Mesenchymal stem cell (in vitro differentiated cells and primary cell): ENCODE results near the gene PRDM2.

ENCODE experiments used
- DNase-seq: peaks from one replicate; pipeline ENCODE4 v3.0.0-alpha.2; 2013
- H2AFZ ChIP-seq: one replicate; pipeline ENCODE4 v1.6.1; 2013; ENCODE audit warnings: low read depth, mild to moderate bottlenecking, control low read depth, inconsistent platforms, low read length, moderate library complexity
- H2AK5ac ChIP-seq: 2 replicates; pipeline ENCODE4 v1.6.1; 2013; ENCODE audit warnings: low read length, moderate library complexity, mild to moderate bottlenecking, inconsistent platforms; ENCODE audit not compliant: severe bottlenecking
- H2BK120ac ChIP-seq: one replicate; pipeline ENCODE4 v1.6.1; 2013; ENCODE audit warnings: low read depth, mild to moderate bottlenecking, inconsistent platforms, low read length, moderate library complexity
- H2BK12ac ChIP-seq, 2 experiments: one replicate each; pipeline ENCODE4 v1.6.1; 2013; ENCODE audit warnings: inconsistent platforms in 2 of 2, low read length in 2 of 2, mild to moderate bottlenecking in 2 of 2, moderate library complexity in 2 of 2, control low read depth in 1 of 2
- H2BK15ac ChIP-seq: one replicate; pipeline ENCODE4 v1.6.1; 2013; ENCODE audit warnings: mild to moderate bottlenecking, low read depth, inconsistent platforms; ENCODE audit not compliant: poor library complexity, severe bottlenecking
- H2BK5ac ChIP-seq: 2 replicates; pipeline ENCODE4 v1.6.1; 2013; ENCODE audit warnings: low read depth, mild to moderate bottlenecking, low read length, control low read depth, inconsistent platforms; ENCODE audit not compliant: poor library complexity, severe bottlenecking
- H3K14ac ChIP-seq, 2 experiments: one replicate each; pipeline ENCODE4 v1.6.1; 2013; ENCODE audit warnings: inconsistent platforms in 2 of 2, low read length in 2 of 2, control low read depth in 1 of 2, mild to moderate bottlenecking in 1 of 2, moderate library complexity in 1 of 2
- H3K18ac ChIP-seq, 2 experiments: one replicate each; pipeline ENCODE4 v1.6.1; 2013; ENCODE audit warnings: inconsistent platforms in 2 of 2, low read length in 2 of 2, control low read depth in 1 of 2, low read depth in 1 of 2, mild to moderate bottlenecking in 1 of 2
- H3K23ac ChIP-seq, 2 experiments: one replicate each; pipeline ENCODE4 v1.6.1; 2013; ENCODE audit warnings: inconsistent platforms in 2 of 2, low read length in 2 of 2, mild to moderate bottlenecking in 2 of 2, moderate library complexity in 2 of 2, control low read depth in 1 of 2
- H3K27ac ChIP-seq: 2 replicates; pipeline ENCODE4 v1.5.1; 2013; ENCODE audit warnings: mild to moderate bottlenecking, moderate library complexity, low read length, control low read depth, inconsistent platforms; ENCODE audit not compliant: poor library complexity, severe bottlenecking
- H3K27me3 ChIP-seq, 2 experiments: 2 replicates each; pipeline versions ENCODE4 v1.6.1 to v1.7.0; 2013; ENCODE audit warnings: low read length in 2 of 2, mild to moderate bottlenecking in 2 of 2, moderate library complexity in 2 of 2, control low read depth in 1 of 2, inconsistent platforms in 1 of 2; ENCODE audit not compliant: control insufficient read depth in 1 of 2, insufficient read depth in 1 of 2
- H3K36me3 ChIP-seq, 2 experiments: 2 replicates each; pipeline versions ENCODE4 v1.6.1 to v1.7.0; 2013; ENCODE audit warnings: low read length in 2 of 2, control low read depth in 1 of 2, inconsistent platforms in 1 of 2, low read depth in 1 of 2, mild to moderate bottlenecking in 1 of 2; ENCODE audit not compliant: insufficient read depth in 2 of 2, control insufficient read depth in 1 of 2
- H3K4ac ChIP-seq, 2 experiments: one replicate each; pipeline ENCODE4 v1.6.1; 2013; ENCODE audit warnings: inconsistent platforms in 2 of 2, low read length in 2 of 2, mild to moderate bottlenecking in 2 of 2, moderate library complexity in 2 of 2, control low read depth in 1 of 2, low read depth in 1 of 2
- H3K4me1 ChIP-seq: 2 replicates; pipeline ENCODE4 v1.6.1; 2013; ENCODE audit warnings: low read depth, low read length, control low read depth; ENCODE audit not compliant: control insufficient read depth, insufficient read depth
- H3K4me2 ChIP-seq: 2 replicates; pipeline ENCODE4 v1.6.1; 2013; ENCODE audit warnings: low read length, mild to moderate bottlenecking, inconsistent platforms; ENCODE audit not compliant: poor library complexity, severe bottlenecking
- H3K4me3 ChIP-seq, 2 experiments: 2 replicates each; pipeline versions ENCODE4 v1.5.1 to v1.7.0; 2013; ENCODE audit warnings: low read length in 2 of 2, mild to moderate bottlenecking in 2 of 2, control low read depth in 1 of 2, low read depth in 1 of 2; ENCODE audit not compliant: insufficient read depth in 1 of 2
- H3K79me1 ChIP-seq: replicated peaks from 2 replicates; pipeline ENCODE4 v1.6.1; 2013; ENCODE audit warnings: mild to moderate bottlenecking, control low read depth, low read length, inconsistent platforms; ENCODE audit not compliant: poor library complexity, severe bottlenecking
- H3K9ac ChIP-seq: 2 replicates; pipeline ENCODE4 v1.7.0; 2013; ENCODE audit warnings: mild to moderate bottlenecking, low read length, moderate library complexity
- H3K9me3 ChIP-seq: 2 replicates; pipeline ENCODE4 v1.7.0; 2013; ENCODE audit warnings: mild to moderate bottlenecking, low read length; ENCODE audit not compliant: control insufficient read depth
- H4K8ac ChIP-seq: one replicate; pipeline ENCODE4 v1.6.1; 2013; ENCODE audit warnings: inconsistent platforms, mild to moderate bottlenecking, low read length, moderate library complexity
- H4K91ac ChIP-seq: one replicate; pipeline ENCODE4 v1.6.1; 2013; ENCODE audit warnings: mild to moderate bottlenecking, low read length, inconsistent platforms
- WGBS: methylation state at CpG from one replicate; pipeline ENCODE4 v1.1.7; 2013; ENCODE audit warnings: mixed read lengths; 5-methylcytosine and 5-hydroxymethylcytosine counted together

PRDM2 gene

DNA sequence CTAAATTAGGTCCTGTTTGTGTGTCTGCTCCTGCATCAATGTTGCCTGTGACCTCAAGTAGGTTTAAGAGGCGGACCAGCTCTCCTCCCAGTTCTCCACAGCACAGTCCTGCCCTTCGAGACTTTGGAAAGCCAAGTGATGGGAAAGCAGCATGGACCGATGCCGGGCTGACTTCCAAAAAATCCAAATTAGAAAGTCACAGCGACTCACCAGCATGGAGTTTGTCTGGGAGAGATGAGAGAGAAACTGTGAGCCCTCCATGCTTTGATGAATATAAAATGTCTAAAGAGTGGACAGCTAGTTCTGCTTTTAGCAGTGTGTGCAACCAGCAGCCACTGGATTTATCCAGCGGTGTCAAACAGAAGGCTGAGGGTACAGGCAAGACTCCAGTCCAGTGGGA is 79.9 kb downstream of the PRDM2 start:
- Histone ChIP-seq H4K91ac (no peak overlapping the region), H3K4me3 (no peak overlapping the region), H3K27ac (no peak overlapping the region), H3K9ac (no peak overlapping the region), H2BK120ac (no peak overlapping the region), H3K4ac (no peak overlapping the region), H2AK5ac (no peak overlapping the region), H3K9me3 (no peaks in the 10 kb centered on the region), H3K27me3 (no peaks in the 10 kb centered on the region), H3K4me2 (no peak overlapping the region), H3K18ac (no peak overlapping the region), H3K14ac (no peak overlapping the region), H3K36me3 (peaks cover 39 to 73% of the 10 kb centered on the region in 2 experiments), H4K8ac (no peak overlapping the region), H2BK5ac (no peak overlapping the region), H3K4me1 (peaks cover 17% of the 10 kb centered on the region), H2AFZ (no peak overlapping the region), H3K23ac (no peak overlapping the region), H2BK15ac (no peak overlapping the region), H2BK12ac (no peak overlapping the region), H3K79me1 (peaks cover 39% of the 10 kb centered on the region)
- WGBS, result 99% methylated on average over 6 of the region's 6 CpGs
- no peak for DNase-seq

DNA sequence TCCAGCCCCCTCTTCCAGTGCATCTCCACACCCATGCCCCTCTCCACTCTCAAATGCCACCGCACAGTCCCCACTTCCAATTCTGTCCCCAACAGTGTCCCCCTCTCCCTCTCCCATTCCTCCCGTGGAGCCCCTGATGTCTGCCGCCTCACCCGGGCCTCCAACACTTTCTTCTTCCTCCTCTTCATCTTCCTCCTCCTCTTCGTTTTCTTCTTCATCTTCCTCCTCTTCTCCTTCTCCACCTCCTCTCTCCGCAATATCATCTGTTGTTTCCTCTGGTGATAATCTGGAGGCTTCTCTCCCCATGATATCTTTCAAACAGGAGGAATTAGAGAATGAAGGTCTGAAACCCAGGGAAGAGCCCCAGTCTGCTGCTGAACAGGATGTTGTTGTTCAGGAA is 80.8 kb downstream of the PRDM2 start:
- Histone ChIP-seq H3K79me1 (peaks cover 37% of the 10 kb centered on the region), H3K4ac (no peak overlapping the region), H3K27ac (no peak overlapping the region), H3K4me1 (peaks cover 18% of the 10 kb centered on the region), H3K4me2 (no peak overlapping the region), H2AFZ (no peak overlapping the region), H3K9me3 (no peaks in the 10 kb centered on the region), H4K91ac (no peak overlapping the region), H2BK5ac (no peak overlapping the region), H2BK12ac (no peak overlapping the region), H3K14ac (no peak overlapping the region), H2BK15ac (no peak overlapping the region), H3K27me3 (no peaks in the 10 kb centered on the region), H2BK120ac (no peak overlapping the region), H3K23ac (no peak overlapping the region), H3K36me3 (peaks cover 36 to 76% of the 10 kb centered on the region in 2 experiments), H3K18ac (no peak overlapping the region), H3K4me3 (no peak overlapping the region), H4K8ac (no peak overlapping the region), H3K9ac (no peak overlapping the region), H2AK5ac (no peak overlapping the region)
- whole genome bisulfite sequencing, result 99% methylated on average over 6 of the region's 6 CpGs
- DNase-seq, result no peak

DNA sequence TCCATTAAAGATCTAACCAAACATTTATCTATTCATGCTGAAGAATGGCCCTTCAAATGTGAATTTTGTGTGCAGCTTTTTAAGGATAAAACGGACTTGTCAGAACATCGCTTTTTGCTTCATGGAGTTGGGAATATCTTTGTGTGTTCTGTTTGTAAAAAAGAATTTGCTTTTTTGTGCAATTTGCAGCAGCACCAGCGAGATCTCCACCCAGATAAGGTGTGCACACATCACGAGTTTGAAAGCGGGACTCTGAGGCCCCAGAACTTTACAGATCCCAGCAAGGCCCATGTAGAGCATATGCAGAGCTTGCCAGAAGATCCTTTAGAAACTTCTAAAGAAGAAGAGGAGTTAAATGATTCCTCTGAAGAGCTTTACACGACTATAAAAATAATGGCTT is 81.2 kb downstream of the PRDM2 start:
- no peak overlapping the region for H3K4me2 ChIP-seq
- peaks cover 34 to 72% of the 10 kb centered on the region in 2 experiments for H3K36me3 ChIP-seq
- 93% methylated on average over 6 of the region's 6 CpGs for WGBS
- no peaks in the 10 kb centered on the region for H3K27me3 ChIP-seq
- no peak overlapping the region for H3K4ac ChIP-seq
- no peak overlapping the region for H3K23ac ChIP-seq
- no peak overlapping the region for H4K8ac ChIP-seq
- H2BK120ac ChIP-seq, result no peak overlapping the region
- no peak overlapping the region for H2AFZ ChIP-seq
- H3K18ac ChIP-seq, result no peak overlapping the region
- DNase-seq, result no peak
- peaks cover 18% of the 10 kb centered on the region for H3K4me1 ChIP-seq
- no peak overlapping the region for H2BK15ac ChIP-seq
- H3K4me3 ChIP-seq, result peak overlapping the region in 1 of 2 experiments; percentile 74
- H3K27ac ChIP-seq, result peak overlapping the region; percentile 17
- peaks cover 35% of the 10 kb centered on the region for H3K79me1 ChIP-seq
- H2AK5ac ChIP-seq, result no peak overlapping the region
- H2BK12ac ChIP-seq, result no peak overlapping the region
- no peak overlapping the region for H4K91ac ChIP-seq
- no peak overlapping the region for H3K14ac ChIP-seq
- no peaks in the 10 kb centered on the region for H3K9me3 ChIP-seq
- H2BK5ac ChIP-seq, result no peak overlapping the region
- H3K9ac ChIP-seq, result peak overlapping the region; percentile 81

DNA sequence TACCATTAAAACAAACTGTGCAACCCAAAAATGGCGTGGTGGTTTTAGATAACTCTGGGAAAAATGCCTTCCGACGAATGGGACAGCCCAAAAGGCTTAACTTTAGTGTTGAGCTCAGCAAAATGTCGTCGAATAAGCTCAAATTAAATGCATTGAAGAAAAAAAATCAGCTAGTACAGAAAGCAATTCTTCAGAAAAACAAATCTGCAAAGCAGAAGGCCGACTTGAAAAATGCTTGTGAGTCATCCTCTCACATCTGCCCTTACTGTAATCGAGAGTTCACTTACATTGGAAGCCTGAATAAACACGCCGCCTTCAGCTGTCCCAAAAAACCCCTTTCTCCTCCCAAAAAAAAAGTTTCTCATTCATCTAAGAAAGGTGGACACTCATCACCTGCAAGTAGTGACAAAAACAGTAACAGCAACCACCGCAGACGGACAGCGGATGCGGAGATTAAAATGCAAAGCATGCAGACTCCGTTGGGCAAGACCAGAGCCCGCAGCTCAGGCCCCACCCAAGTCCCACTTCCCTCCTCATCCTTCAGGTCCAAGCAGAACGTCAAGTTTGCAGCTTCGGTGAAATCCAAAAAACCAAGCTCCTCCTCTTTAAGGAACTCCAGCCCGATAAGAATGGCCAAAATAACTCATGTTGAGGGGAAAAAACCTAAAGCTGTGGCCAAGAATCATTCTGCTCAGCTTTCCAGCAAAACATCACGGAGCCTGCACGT is 82.1 kb downstream of the PRDM2 start:
- Histone ChIP-seq H2BK15ac (no peak overlapping the region), H3K27me3 (no peaks in the 10 kb centered on the region), H2BK120ac (no peak overlapping the region), H2BK12ac (no peak overlapping the region), H3K27ac (peak overlapping the region; percentile 47), H3K36me3 (peaks cover 30 to 72% of the 10 kb centered on the region in 2 experiments), H4K91ac (no peak overlapping the region), H3K18ac (no peak overlapping the region), H4K8ac (no peak overlapping the region), H3K79me1 (peaks cover 32% of the 10 kb centered on the region), H3K9me3 (no peaks in the 10 kb centered on the region), H3K9ac (peak overlapping the region; percentile 81), H3K4me2 (peak overlapping the region; percentile 35), H2BK5ac (no peak overlapping the region), H3K4me1 (peaks cover 19% of the 10 kb centered on the region), H2AFZ (no peak overlapping the region), H3K14ac (no peak overlapping the region), H3K4ac (no peak overlapping the region), H3K4me3 (peak overlapping the region in 1 of 2 experiments; percentile 74), H2AK5ac (peak overlapping the region; percentile 60), H3K23ac (no peak overlapping the region)
- WGBS, result 88% methylated on average over 20 of the region's 20 CpGs
- DNase-seq, result peak; percentile 46
